Ishikawa (cell line): ENCODE data around the gene CEP131.

Experiments used
- CREB1 ChIP-seq: IDR thresholded peaks from 2 replicates; pipeline ENCODE4 v1.6.1; 2012; ENCODE audit warnings: low read depth
- EGR1 ChIP-seq: IDR thresholded peaks from 2 replicates; pipeline ENCODE4 v1.6.1; 2012
- EP300 ChIP-seq: IDR thresholded peaks from 2 replicates; pipeline ENCODE4 v1.6.1; 2012; ENCODE audit warnings: borderline replicate concordance
- FOXM1 ChIP-seq: IDR thresholded peaks from 2 replicates; pipeline ENCODE4 v1.6.1; 2012; ENCODE audit warnings: low read depth, borderline replicate concordance
- MAX ChIP-seq: IDR thresholded peaks from 2 replicates; pipeline ENCODE4 v1.6.1; 2012
- NFIC ChIP-seq: IDR thresholded peaks from 2 replicates; pipeline ENCODE4 v1.6.1; 2012
- RAD21 ChIP-seq: IDR thresholded peaks from 2 replicates; pipeline ENCODE4 v1.6.1; 2012; ENCODE audit warnings: low read depth
- REST ChIP-seq: IDR thresholded peaks from 2 replicates; pipeline ENCODE4 v1.6.1; 2012; ENCODE audit warnings: low read depth, mild to moderate bottlenecking
- TAF1 ChIP-seq: IDR thresholded peaks from 2 replicates; pipeline ENCODE4 v1.6.1; 2012; ENCODE audit warnings: low read depth, mild to moderate bottlenecking
- TCF12 ChIP-seq: IDR thresholded peaks from 2 replicates; pipeline ENCODE4 v1.6.1; 2012; ENCODE audit warnings: low read depth
- TEAD4 ChIP-seq: IDR thresholded peaks from 2 replicates; pipeline ENCODE4 v1.6.1; 2012
- USF1 ChIP-seq: IDR thresholded peaks from 2 replicates; pipeline ENCODE4 v1.6.1; 2012
- YY1 ChIP-seq: IDR thresholded peaks from 2 replicates; pipeline ENCODE4 v1.6.1; 2012; ENCODE audit warnings: low read depth
- ZBTB7A ChIP-seq: IDR thresholded peaks from 2 replicates; pipeline ENCODE4 v1.6.1; 2012; ENCODE audit warnings: low read depth

- no peak for TF ChIP-seq REST
- no peak for TF ChIP-seq ZBTB7A
- no peak for TF ChIP-seq EP300
- TF ChIP-seq USF1: no peak
- no peak for TF ChIP-seq TEAD4
- no peak for TF ChIP-seq TAF1
- no peak for TF ChIP-seq YY1
- TF ChIP-seq MAX: no peak
- TF ChIP-seq RAD21: no peak
- no peak for TF ChIP-seq EGR1
- TF ChIP-seq CREB1: no peak
- TF ChIP-seq NFIC: no peak
- no peak for TF ChIP-seq FOXM1
- no peak for TF ChIP-seq TCF12
Measured at GRCh38 chr17:81206657-81207056, 16.1 kb downstream of the CEP131 start.
